GM03348 (cell line): ENCODE data around the gene OR6V1.
"Not testable (repeated sequence)": the region's sequence is repeated elsewhere in the genome, so short reads cannot be mapped to it uniquely, and the experiment has no call there.

Experiments
- DNase-seq: peaks from one replicate; pipeline ENCODE4 v3.0.0; 2012; ENCODE audit warnings: low spot score

Gene OR6V1

DNA sequence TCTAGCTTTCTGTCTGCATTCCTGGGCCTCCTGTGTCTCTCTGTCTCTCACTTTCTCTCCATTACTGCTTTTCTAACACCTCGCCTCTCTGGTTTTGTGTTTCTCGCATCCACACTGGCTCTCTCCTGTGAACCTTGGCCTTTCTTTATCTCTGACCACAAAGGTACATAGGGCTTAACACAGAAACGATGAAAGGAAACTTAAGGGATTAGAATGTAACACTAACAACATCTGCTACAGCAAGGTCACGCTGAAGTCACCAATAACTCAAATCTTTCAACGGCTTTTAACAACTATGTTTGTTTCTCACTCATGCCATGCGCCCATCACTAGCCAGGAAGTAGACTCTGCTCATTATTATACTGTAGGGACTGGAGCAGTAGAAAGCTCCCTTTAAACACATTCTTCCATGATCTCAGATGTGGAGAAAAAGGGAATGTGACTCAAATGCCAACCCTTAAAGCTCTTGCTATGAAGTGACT, 9.3 kb upstream of the OR6V1 start:
- peak; percentile 27 for DNase-seq

DNA sequence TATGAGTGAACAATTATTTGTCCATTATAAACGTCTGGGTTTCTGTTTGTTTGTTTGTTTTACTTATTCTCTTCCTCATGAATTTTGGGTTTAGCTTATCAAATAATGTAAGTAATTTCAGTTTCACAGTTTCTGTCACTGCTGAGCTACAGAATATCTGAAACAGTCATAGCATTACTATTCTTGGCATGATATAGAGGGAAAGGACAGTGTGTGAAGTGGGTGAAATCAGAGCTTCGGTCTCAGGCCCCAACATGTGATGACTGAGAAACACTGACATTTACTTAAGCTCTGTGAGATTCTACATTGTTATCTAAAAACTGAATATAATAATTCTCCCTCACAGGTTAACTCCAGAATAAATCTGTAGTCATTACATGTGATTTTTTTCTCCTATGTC, 8.8 kb upstream of the OR6V1 start:
- DNase-seq: no peak

DNA sequence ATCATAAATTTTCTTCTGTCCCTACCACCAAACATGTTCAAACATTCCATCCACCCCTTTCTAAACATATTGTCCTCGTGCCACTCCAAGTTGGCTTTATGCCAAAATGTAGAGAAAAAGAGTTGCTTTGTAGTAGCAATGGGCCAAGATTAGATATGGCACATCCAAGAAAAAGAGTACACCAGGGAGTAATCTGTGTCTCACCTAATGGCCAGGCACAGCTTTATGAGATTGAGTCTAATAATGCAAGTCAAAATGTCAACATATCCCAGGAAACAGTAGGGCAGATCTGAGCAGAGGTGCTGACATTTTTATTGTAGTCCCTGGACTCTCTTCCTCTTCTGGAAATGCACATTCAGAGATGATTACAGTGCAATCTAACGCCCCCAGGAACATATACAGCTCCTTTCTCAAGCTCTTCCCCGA, 5.7 kb upstream of the OR6V1 start:
- no peak for DNase-seq

DNA sequence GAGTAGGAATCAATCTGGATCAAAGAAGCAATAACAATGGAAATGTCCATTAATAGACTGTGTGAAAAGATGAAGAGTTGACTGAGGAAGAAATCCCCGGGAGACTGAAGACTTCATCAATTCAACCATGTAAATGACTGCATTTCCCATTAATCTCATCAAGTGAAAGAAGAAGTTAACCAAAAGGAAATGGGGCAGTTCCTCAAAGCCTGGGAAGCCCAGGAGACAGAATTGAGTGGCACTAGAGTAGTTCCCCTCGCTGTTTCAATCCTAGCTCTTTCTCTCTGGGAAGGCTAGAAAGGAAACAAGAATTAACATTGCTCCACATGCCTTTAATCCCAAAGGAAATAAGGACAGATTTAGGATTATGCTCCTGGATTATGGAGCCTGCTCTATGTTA, 4.8 kb upstream of the OR6V1 start:
- DNase-seq: no peak

DNA sequence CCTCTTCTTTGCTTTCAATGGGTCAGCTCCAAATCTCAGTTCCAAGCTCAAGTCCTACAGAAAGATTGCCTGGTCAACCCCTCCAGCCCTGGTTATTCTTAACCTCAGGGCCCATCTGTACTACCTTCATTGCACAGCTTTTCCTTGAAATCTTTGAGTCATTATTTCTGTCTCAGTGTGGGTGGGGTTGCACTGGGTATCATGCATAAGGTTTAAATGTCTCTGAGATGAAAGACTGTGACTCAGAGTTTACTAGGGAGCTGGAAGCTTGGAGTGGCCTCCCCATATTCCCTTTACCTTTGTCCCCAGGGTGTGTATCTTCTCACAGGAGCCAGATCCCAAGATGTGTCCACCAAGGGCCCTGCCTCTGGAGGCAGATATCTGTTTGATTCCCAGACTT, 3.3 kb upstream of the OR6V1 start:
- no peak for DNase-seq

DNA sequence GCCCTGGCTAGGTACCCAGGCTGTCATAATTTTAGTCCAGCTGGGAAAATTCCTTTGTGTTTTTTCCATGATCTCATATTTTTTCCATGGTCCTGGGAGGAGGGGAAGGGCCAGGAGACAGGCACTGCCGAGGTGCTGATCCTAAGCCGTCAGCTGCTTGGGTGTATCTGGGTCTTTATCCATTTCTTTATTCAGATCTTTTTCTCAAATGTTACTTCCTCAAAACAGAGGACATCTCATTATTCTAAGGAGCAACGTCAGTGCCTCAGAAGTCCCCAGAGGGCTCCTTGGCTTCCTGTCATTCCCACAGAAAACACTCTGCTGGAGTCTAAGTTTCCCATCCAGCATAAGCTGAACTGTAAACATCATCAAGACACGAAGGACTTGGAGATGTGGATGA, 2.8 kb upstream of the OR6V1 start:
- DNase-seq: no peak

DNA sequence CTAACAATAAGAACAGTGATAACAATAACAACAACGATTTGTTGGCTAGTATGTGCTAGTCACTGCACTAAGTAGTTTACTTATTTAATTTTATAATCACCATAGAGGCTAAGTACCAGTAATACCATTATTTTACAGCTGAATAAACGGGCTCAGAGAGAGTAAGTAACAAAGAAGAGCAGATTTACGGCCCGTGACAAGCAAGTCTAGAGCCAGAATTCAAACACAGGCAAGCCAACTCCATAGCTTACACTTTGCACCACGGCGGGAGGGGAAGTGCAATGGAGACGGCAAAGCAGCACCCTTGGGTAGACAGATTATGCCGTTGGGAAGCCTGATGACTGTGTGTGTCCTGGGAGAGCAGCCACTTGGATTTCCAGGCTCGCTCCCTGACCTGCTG, 1.2 kb upstream of the OR6V1 start:
- DNase-seq: no peak

DNA sequence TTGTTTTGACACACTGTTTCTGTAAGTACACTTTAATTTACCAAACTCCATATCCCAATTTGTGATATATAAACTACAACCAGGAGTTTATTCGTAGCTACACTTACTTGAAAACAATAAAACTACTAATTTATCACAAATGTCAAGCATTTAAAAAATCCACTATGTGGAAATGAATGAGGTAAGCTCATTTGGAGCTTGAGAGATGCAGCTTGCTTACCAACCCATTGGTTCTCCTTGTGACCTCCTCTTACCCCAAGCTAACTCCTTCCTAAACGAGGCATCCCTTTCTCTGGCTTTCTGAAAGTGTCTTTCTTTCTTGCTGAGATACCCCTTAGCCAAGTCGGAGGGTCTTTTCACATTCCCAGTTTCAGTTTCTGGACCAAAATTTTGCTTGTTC, 2.5 kb downstream of the OR6V1 start:
- DNase-seq: no peak

DNA sequence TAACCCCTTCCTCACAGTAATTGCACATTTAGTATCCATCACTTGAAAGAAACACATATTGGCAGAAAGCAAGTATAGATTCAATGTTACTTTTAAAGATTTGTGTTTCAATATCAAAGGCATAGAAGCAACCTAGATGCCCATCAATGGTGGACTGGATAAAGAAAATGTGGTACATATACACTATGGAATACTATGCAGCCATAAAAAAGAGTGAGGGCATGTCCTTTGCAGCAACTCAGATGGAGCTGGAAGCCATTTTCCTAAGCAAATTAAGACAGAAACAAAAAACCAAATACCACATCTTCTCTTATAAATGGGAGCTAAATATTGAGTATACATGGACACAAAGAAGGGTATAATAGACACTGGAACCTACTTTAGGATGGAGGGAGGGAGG, 3.6 kb downstream of the OR6V1 start:
- DNase-seq: no peak

DNA sequence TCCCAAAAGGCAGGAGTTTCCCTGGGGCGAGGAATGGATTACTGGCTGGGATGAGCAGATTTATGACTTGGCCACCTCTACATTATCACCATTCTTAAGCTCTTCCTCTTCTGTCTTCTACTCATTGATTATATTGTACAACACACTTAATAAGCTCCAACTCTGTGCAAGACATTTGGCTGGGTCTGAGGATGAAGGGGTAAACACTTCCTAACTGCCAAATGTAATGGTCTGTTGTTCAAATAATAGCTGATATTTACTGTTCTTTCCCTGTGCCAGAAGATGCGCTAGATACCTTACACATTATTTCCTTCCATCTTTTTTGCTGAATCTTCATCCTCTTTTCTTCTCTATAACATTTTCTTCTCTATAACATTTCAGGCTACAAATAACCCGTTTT, 11.6 kb downstream of the OR6V1 start:
- no peak for DNase-seq

DNA sequence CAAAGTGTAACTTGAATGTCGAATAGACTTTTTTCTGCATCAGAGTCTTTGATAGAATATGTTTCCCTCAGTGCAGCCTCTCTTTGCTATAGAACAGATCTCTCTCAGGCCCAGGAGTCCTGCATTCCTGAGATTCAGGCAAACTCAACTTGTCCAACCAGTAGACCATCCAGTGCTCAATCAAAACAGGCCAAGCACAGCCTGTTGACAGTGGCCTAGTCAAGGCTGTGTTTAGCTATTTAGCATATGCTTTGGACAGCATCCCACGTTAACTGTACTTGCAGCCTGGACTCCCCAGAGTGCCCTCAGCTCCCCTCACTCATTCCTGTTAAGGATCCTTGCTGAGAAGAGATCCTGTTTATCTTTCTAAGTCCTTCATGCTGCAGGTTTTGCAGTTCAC, 16.3 kb downstream of the OR6V1 start:
- no peak for DNase-seq

DNA sequence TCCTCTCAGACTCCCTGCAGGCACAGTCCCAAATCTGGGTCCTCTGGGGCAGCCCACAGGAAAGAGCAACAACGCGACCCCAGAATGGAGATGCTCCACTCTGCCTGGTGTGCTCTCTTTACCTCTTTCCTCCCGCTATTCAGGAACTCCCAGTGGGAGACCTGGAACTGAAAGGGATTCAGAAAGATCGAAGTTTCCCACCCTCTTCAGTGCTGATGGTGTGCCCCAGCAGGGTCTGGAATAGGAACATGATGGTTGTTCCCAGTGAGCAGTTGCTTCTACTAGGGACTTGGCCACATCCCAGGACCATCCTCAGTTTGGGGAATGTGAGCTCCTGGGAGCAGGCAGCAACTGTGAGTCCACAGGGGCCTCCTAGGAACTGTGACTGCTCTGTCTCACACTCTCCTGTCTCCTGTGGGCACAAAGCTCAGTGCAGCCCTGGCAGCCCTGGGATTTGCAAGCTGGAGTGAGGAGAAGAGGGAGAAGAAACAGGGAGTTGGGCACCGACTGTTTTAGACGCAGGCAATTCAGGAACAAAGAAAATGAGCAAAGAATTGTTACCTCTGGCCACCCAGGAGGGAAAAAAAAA, 17.9 kb downstream of the OR6V1 start:
- no peak for DNase-seq

DNA sequence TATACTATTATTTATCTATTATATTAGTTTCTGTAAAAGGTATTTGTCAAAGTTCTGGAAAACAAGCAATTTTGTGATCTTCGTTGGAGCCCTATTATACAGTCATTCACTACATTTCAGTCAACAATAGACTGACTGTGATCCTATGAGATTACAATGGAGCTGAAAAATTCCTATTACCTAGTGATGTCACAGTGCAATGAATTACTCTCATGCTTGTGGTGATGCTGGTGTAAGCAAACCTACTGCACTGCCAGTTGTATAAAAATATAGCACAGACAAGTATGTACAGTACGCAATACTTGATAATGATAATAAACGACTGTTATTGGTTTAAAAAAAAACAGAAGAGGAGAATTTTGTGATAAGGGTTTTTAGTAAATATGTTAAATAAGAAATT, 21.4 kb downstream of the OR6V1 start:
- no peak for DNase-seq

DNA sequence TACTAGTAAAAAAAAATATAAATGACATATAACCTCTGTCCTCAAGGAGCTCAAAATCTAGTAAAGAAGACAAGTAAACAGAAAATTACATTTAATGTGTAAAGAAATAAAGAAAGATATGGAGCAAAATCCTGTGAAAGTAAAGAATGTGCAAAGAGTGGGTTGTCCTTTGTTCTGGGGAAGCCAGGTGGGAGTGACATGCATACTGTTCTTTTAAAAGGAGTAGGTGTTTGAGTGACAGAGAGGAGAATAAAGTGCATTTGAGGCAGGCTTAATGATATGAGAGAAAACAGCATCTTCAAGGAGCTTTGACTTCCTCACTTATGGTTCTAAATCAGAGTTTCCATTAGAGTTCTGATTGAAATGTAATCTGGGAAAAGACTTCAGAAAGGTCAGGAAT, 22.0 kb downstream of the OR6V1 start:
- DNase-seq: no peak

DNA sequence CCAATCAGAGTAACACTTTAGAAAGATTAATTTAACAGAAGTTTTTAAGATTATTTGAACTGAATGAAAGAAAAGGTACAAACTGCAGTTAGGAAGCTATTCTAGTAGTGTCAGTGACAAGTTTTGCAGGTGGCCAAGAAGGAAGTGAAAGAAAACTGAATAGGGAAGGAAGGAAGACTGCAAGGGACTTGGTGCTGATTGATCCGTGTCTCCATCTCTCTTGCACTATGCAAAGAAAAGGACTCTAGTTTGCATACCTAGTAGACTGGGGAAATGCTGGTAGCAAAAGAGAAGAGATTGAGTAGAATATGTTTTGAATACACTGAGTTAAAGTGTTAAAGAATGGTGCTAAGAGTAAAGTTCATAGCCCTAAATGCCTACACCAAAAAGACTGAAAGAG, 33.0 kb downstream of the OR6V1 start:
- DNase-seq: no peak

DNA sequence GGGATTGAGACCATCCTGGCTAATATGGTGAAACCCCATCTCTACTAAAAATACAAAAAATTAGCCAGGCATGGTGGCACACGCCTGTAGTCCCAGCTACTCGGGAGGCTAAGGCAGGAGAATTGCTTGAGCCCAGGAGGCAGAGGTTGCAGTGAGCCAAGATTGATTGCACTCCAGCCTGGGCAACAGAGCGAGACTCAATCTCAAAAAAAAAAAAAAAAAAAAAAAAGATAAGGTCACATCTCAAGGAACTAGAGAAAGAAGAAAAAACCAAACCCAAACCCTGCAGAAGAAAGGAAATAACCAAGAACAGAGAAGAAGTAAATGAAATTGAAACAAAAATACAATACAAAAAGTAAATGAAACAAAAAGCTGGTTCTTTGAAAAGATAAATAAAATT, 33.5 kb downstream of the OR6V1 start:
- not testable (repeated sequence) for DNase-seq

DNA sequence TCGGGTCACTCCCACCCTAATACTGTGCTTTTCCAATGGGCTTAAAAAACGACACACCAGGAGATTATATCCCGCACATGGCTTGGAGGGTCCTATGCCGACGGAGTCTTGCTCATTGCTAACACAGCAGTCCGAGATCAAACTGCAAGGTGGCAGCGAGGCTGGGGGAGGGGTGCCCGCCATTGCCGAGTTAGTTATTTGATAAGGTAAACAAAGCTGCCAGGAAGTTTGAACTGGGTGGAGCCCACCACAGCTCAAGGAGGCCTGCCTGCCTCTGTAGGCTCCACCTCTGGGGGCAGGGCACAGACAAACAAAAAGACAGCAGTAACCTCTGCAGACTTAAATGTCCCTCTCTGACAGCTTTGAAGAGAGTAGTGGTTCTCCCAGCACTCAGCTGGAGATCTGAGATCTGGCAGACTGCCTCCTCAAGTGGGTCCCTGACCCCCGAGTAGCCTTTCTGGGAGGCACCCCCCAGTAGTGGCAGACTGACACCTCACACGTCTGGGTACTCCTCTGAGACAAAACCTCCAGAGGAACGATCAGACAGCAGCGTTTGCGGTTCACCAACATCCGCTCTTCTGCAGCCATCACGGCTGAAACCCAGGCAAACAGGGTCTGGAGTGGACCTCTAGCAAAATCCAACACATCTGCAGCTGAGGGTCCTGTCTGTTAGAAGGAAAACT, 36.5 kb downstream of the OR6V1 start:
- not testable (repeated sequence) for DNase-seq

DNA sequence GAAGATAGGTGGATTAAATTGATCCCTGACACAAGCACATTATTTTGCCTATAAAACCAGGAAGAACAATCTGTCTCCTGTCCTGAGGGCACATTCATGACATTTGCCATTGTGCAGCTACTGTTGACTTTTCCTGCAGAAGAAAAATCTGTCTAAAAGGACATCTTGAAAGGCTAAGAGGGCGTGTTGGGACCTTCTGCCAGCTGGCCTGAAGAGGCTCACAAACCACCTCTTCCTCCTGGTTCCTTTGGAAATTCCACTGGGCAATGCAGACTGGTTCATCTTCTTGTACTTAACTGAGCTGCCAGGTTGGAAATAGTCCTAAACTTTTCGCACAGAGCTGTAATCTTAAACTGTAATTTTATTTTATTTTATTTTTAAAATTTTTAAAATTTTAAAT, 44.0 kb downstream of the OR6V1 start:
- DNase-seq: no peak

DNA sequence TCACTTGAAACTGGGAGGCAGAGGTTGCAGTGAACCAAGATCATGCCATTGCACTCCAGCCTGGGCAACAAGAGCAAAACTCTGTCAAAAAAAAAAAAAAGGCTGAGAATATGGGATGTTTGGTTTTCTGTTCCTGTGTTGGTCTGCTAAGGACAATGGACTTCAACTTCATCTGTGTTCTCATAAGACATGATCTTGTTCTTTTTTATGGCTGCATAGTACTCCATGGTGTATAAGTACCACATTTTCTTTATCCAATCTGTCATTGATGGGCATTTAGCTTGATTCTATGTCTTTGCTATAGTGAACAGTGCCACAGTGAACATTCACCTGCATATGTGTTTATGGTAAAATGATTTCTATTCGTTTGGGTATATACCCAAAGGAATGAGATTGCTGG, 47.4 kb downstream of the OR6V1 start:
- DNase-seq: not testable (repeated sequence)
